Skeletal muscle satellite cell (primary cell): ENCODE results near the gene DENR. TPM values are rescaled to one million over a fixed set of nuclear protein-coding genes. Genes with fewer than 3 reads are reported as not detected.
"Not testable (repeated sequence)": the region's sequence is repeated elsewhere in the genome, so short reads cannot be mapped to it uniquely, and the experiment has no call there.

Source experiments
- H3K27me3 ChIP-seq: 2 replicates; pipeline ENCODE4 v1.7.0; 2013; ENCODE audit warnings: low read length; ENCODE audit not compliant: control insufficient read depth, insufficient read depth
- H3K36me3 ChIP-seq: 2 replicates; pipeline ENCODE4 v1.7.0; 2013; ENCODE audit warnings: mild to moderate bottlenecking, control low read depth, low read length; ENCODE audit not compliant: insufficient read depth
- H3K4me1 ChIP-seq: 2 replicates; pipeline ENCODE4 v1.7.0; 2013; ENCODE audit warnings: low read length; ENCODE audit not compliant: control insufficient read depth, insufficient read depth
- H3K4me2 ChIP-seq: 2 replicates; pipeline ENCODE4 v1.7.0; 2013; ENCODE audit warnings: mild to moderate bottlenecking, low read length
- H3K4me3 ChIP-seq: 2 replicates; pipeline ENCODE4 v1.7.0; 2013; ENCODE audit warnings: low read length
- H3K9ac ChIP-seq: 2 replicates; pipeline ENCODE4 v1.7.0; 2013; ENCODE audit warnings: mild to moderate bottlenecking, low read depth, low read length, moderate library complexity
- H3K9me3 ChIP-seq: replicated peaks from 2 replicates; pipeline ENCODE4 v1.7.0; 2013; ENCODE audit warnings: mild to moderate bottlenecking, control low read depth, low read length
- total RNA-seq: library from RNA; depleted of rRNA; stranded (reverse); fragments of >200 nt; gene quantifications from 2 replicates; pipeline ENCODE4 v1.2.3, GENCODE V29; 2012; rRNA removed

The DENR gene, protein sequence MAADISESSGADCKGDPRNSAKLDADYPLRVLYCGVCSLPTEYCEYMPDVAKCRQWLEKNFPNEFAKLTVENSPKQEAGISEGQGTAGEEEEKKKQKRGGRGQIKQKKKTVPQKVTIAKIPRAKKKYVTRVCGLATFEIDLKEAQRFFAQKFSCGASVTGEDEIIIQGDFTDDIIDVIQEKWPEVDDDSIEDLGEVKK
- total RNA-seq = 38.7 and 39.0 TPM in 2 replicates

- peak within 1 kb of the TSS; percentile 97 for H3K9ac ChIP-seq
- H3K27me3 ChIP-seq = no peaks in the 10 kb centered on the region
- peak within 1 kb of the TSS; percentile 81 for H3K4me2 ChIP-seq
- peaks cover 10% of the 10 kb centered on the region for H3K4me1 ChIP-seq
- no peaks in the 10 kb centered on the region for H3K9me3 ChIP-seq
- H3K36me3 ChIP-seq = peaks cover 34% of the 10 kb centered on the region
- peak within 1 kb of the TSS; percentile 95 for H3K4me3 ChIP-seq
Observed at GRCh38 chr12:122752464-122753318, at the start of gene DENR. DENR (plus strand) TSS chr12:122752824; CDS start chr12:122753702, 878 bp downstream.

DNA sequence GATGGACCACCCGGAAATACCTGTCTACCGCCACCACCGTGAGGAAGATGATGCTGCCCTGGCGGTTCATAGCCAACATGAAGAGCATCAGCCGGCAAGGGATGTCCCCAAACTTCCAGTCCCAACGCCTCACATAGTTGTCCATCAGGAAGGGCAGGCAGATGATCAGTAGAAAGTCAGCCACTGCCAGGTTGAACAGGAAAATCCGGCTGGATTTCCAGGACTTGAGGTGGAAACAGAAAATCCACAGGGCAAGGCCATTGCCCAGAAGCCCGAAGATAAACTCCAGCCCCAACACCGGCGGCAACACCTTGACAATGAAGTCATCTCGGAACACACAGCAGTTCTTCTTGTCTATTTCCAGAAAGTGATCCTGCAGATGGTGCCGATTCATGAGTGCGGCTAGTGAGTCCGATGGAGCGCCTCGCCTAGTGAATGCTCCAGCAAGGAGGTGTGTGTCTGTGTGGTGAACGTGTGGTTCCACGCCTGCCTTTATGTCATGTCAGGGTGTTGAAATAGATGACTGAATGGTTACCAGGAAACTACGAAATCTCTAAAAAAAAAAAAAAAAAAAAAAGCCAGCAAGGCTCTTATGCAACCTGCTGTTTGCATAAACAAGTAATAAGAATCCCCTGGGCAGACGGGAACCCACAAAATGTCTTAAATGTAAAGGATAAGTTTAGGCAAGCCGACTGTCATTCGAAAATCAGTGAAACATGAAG is 49.6 kb upstream of the DENR start, which contains the start of gene HCAR2:
Gene HCAR2, minus strand, starts transcription at position 468 of the 722 bp plus-strand sequence. Its CDS starts 74 bp downstream, at position 394.
- not testable (repeated sequence) for H3K4me2 ChIP-seq, H3K9me3 ChIP-seq, H3K4me3 ChIP-seq, H3K4me1 ChIP-seq, H3K27me3 ChIP-seq, H3K9ac ChIP-seq, H3K36me3 ChIP-seq

GRCh38 chr12:122703841-122704240 is 48.8 kb upstream of the DENR start:
- not testable (repeated sequence) for H3K4me3 ChIP-seq, H3K4me2 ChIP-seq

GRCh38 chr12:122709287-122709686 is 43.3 kb upstream of the DENR start:
- H3K4me1 ChIP-seq, H3K4me3 ChIP-seq, H3K36me3 ChIP-seq, H3K4me2 ChIP-seq, H3K9ac ChIP-seq, H3K9me3 ChIP-seq, H3K27me3 ChIP-seq: not testable (repeated sequence)

More at GRCh38 chr12:122703841-122704240, 48.8 kb upstream of the DENR start:
- H3K9ac ChIP-seq, H3K27me3 ChIP-seq, H3K36me3 ChIP-seq, H3K4me1 ChIP-seq, H3K9me3 ChIP-seq: not testable (repeated sequence)

- not testable (repeated sequence) for H3K9ac ChIP-seq, H3K4me3 ChIP-seq, H3K9me3 ChIP-seq, H3K4me1 ChIP-seq, H3K36me3 ChIP-seq, H3K4me2 ChIP-seq, H3K27me3 ChIP-seq
Observed at GRCh38 chr12:122710341-122710740, 42.3 kb upstream of the DENR start.

- H3K27me3 ChIP-seq = peaks cover 10% of the 10 kb centered on the region
- H3K36me3 ChIP-seq, H3K9ac ChIP-seq, H3K9me3 ChIP-seq, H3K4me1 ChIP-seq, H3K4me2 ChIP-seq, H3K4me3 ChIP-seq: not testable (repeated sequence)
Observed at GRCh38 chr12:122711266-122711665, 41.4 kb upstream of the DENR start.

DNA sequence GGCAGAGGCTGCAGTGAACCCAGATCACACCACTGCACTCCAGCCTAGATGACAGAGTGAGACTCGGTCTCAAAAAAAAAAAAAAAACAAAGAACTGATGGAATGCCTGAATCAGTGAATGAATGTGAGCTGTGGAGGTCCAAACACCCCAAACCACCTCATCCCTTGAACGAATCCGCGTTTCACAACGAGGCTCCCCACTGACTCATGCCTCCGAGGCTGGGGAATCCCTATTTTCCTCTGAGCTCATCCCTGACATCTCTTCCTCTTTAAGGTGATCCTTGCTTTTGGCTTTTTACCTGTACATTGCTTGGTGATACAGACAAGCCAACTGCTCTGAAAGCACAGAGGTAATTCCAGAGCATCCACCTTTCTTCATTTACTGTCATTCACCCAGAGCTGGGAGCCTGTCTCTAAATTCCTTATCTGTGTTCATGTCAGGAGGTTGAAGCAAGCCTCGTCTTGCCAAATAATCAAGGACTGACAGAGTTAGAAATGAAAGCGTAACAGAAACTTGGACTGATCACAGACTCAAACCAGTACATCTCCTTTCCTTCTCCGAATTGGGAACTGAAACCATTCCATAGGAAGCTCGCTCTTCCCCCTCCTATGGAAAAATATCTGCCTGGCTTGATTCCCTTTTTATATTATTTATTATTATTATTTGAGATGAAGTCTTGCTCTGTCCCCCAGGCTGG is 39.0 kb upstream of the DENR start:
- not testable (repeated sequence) for H3K36me3 ChIP-seq

GRCh38 chr12:122715211-122715610 is 37.4 kb upstream of the DENR start:
- H3K4me3 ChIP-seq, H3K4me2 ChIP-seq, H3K9me3 ChIP-seq, H3K9ac ChIP-seq, H3K36me3 ChIP-seq, H3K4me1 ChIP-seq: not testable (repeated sequence)
- peaks cover 12% of the 10 kb centered on the region for H3K27me3 ChIP-seq

More for the DNA sequence above, 39.0 kb upstream of the DENR start:
- H3K9me3 ChIP-seq, H3K4me3 ChIP-seq, H3K9ac ChIP-seq, H3K4me2 ChIP-seq, H3K4me1 ChIP-seq: not testable (repeated sequence)
- peaks cover 12% of the 10 kb centered on the region for H3K27me3 ChIP-seq

DNA sequence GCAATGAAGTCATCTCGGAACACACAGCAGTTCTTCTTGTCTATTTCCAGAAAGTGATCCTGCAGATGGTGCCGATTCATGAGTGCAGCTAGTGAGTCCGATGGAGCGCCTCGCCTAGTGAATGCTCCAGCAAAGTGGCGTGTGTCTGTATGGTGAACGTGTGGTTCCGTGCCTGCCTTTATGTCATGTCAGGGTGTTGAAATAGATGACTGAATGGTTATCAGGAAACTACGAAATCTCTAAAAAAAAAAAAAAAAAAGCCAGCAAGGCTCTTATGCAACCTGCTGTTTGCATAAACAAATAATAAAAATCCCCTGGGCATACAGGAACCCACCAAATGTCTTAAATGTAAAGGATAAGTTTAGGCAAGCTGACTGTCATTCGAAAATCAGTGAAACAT is 36.0 kb upstream of the DENR start, which contains the start of gene HCAR3:
Gene HCAR3, minus strand, starts transcription at position 154 of the 400 bp plus-strand sequence. Its CDS starts 74 bp downstream, at position 80.
- not testable (repeated sequence) for H3K9ac ChIP-seq, H3K36me3 ChIP-seq, H3K4me1 ChIP-seq, H3K9me3 ChIP-seq, H3K4me3 ChIP-seq, H3K27me3 ChIP-seq, H3K4me2 ChIP-seq

DNA sequence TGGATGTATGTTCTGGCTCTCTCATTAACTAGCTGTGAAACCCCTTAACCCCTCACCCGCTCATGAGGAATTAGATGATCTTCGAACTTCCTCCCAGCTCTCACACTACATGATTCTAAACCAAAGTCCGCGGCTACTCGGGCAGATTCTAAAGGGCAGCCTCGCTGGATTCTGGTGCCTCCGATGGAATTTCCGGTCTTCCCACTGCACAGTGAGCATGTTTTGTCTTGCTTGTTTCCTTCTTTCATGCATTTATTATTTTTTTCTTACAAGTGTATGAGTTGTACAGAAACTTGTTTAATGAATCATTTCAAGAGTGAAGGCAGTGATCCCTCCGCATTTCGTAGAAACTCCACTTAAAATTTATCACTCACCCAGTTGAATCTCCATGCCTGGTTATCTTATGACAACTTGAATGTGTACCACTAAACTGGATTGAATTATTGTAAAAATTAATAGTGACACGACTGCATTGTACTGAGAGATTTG is 31.5 kb upstream of the DENR start:
- Histone ChIP-seq H3K4me1 (peaks cover 4% of the 10 kb centered on the region), H3K9me3 (no peaks in the 10 kb centered on the region), H3K4me3 (no peak overlapping the region), H3K27me3 (peaks cover 2% of the 10 kb centered on the region), H3K9ac (no peak overlapping the region), H3K4me2 (no peak overlapping the region), H3K36me3 (no peaks in the 10 kb centered on the region)

GRCh38 chr12:122722387-122722786 is 30.2 kb upstream of the DENR start:
- Histone ChIP-seq H3K4me2 (no peak overlapping the region), H3K9ac (no peak overlapping the region), H3K4me3 (no peak overlapping the region), H3K9me3 (no peaks in the 10 kb centered on the region), H3K36me3 (no peaks in the 10 kb centered on the region), H3K27me3 (no peaks in the 10 kb centered on the region), H3K4me1 (peaks cover 4% of the 10 kb centered on the region)
